GM18909 (cell line): ENCODE data around the gene SLC26A3.
"Not testable (repeated sequence)": the region's sequence is repeated elsewhere in the genome, so short reads cannot be mapped to it uniquely, and the experiment has no call there.

Source experiments
- ATAC-seq: cut with Tn5 transposase; IDR thresholded peaks from one replicate; pipeline ENCODE4 v1.9.1; 2021; ENCODE audit warnings: mild to moderate bottlenecking; ENCODE audit not compliant: unreplicated experiment, poor library complexity

Gene SLC26A3

DNA sequence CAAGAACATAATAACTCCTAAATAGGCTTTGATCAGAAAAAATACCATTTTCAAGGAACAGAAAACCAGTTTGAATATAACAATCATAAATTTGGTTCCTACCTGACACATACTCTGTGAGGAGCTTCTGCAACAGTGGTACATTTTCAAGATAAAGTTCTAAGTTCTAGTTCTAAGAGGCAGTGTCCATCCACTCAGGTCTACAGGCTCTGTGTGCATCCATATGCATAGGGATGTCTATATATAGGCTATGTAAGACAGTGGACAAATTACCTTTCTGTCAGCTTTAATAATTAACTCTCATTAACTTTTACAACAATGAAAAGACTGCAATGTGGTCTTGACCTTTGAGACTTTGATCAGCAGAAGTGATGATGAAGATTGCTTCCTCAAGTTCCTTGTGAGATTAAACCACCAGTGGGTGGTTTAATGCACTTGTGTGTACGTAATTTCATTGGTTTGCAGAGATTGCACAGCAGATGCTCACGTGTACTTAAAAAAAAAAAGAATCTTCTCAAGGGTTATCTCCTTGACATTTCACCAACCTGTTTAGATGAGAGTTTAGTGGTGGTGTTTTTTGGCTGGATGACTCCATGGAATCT, at the start of gene SLC26A3:
Gene SLC26A3, minus strand, starts transcription at position 215 of the 602 bp plus-strand sequence. CDS start 8,714 bp downstream, outside the sequence.
- ATAC-seq = no peak

DNA sequence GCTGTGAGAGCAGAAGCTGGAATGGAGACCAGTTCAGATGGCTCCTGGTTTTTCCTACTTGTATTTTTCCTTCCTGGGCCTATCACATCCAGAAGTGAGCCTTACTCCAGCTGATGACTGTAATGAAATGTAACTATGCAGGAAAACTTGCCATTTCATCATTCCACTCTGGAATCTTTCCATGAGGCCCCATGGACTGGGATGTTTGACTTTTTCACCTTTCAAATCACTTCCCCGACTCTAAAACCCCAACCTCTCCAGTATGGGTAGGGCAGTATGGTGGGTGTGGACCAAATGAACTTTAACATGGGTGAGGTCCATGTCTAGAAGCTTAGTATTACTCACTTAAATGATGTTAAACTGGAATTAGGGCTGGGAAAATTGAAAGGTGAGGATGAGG, 47.6 kb upstream of the SLC26A3 start:
- no peak for ATAC-seq

DNA sequence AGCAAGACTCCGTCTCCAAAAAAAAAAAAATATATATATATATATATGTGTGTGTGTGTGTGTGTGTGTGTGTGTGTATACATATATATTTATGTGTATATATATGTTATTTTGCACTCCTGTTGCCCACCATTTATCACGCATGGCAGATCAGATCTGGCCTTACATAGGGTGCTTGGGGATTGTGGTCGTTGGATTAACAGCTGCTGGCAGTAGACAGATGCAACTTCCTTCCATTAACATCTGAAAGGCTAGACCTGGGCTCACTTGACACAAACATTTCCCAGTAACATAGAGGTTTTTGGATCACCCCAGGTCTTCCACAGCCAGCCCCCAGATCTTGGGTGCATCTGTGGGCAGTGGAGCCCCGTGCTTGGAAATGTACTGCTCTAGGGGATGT, 47.2 kb upstream of the SLC26A3 start:
- no peak for ATAC-seq

DNA sequence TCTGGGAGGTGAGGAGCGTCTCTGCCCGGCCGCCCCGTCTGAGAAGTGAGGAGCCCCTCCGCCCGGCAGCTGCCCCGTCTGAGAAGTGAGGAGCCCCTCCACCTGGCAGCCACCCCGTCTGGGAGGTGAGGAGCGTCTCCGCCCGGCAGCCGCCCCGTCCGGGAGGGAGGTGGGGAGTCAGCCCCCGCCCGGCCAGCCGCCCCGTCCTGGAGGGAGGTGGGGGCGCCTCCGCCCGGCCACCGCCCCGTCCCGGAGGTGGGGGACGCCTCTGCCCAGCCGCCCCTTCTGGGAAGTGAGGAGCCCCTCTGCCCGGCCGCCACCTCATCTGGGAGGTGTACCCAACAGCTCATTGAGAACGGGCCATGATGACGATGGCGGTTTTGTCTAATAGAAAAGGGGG, 45.2 kb upstream of the SLC26A3 start:
- not testable (repeated sequence) for ATAC-seq

DNA sequence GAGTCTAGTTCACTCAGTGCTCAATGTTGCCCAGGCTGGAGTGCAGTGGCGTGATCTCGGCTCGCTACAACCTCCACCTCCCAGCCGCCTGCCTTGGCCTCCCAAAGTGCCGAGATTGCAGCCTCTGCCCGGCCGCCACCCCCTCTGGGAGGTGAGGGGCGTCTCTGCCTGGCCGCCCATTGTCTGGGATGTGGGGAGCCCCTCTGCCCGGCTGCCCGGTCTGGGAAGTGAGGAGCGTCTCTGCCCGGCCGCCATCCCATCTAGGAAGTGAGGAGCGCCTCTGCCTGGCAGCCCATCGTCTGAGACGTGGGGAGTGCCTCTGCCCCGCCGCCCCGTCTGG, 44.8 kb upstream of the SLC26A3 start:
- ATAC-seq = not testable (repeated sequence)

DNA sequence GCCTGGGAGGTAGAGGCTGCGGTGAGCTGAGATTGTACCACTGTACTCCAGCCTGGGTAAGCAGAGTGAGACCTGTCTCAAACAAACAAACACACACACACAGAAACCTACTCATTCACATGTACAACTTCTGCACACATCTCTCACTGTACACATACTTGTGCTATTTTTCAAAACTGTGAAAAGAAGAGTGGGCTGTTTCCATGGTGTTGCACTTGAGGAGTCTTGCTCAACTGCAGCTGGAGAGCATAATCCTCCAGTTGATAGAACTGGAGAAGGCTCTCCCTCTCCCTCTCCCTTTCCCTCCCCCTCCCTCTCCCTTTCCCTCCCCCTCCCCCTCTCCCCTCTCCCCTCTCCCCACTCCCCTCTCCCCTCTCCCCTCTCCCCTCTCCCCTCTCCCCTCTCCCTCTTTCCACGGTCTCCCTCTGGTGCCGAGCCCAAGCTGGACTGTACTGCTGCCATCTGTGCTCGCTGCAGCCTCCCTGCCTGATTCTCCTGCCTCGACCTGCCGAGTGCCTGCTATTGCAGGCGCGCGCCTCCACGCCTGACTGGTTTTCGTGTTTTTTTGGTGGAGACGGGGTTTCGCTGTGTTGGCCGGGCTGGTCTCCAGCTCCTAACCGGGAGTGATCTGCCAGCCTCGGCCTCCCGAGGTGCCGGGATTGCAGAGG, 44.3 kb upstream of the SLC26A3 start:
- ATAC-seq = no peak

DNA sequence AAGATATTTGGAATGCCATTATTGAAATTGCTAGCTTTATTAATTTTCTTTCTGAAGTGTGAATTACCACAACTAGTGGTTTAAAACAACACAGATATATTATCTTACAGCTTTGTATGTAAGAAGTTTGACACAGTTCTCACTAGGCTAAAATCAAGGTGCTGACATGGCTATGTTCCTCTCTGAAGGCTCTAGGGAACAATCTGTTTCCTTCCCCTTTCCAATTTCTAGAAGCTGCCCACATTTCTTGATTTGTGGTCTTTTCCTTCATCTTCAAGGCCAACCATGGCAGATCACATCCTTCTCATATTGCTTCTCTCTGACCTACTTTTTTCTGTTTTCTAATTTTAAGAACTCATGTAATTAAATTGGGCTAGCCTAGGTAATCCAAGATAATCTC, 43.3 kb upstream of the SLC26A3 start:
- no peak for ATAC-seq

DNA sequence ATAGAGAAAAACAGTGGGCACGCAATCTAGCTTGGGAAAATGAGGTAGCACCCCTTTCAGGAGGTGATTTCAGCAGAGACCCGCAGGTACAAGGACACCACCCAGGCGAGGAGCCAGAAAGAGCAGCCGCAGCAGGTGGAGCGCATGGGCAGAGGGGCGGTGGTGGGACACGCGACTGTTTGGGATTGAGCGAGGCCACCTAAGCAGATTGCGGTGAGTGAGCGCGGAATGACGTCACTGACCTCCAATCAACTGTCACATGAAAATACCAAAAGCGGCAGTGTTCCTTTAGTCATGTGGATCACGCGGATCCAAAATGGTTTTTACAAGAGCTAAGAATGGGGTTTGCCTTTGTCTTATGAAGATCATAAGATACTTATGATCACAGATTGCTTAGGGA, 40.2 kb upstream of the SLC26A3 start:
- no peak for ATAC-seq

DNA sequence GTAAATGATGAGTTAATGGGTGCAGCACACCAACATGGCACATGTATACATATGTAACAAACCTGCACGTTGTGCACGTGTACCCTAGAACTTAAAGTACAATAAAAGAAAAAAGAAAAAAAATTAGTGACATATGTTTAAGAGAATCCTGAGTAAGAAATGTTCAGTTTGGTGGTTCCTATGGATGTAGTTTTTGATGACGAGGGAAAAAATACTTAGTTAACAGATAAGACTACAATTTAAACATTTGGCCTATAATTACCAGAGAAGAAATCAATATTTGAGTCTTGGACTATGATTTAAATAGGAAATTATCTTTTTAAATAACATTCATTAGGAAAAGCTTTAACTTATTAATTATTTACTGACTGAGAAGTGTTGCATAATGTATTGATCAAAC, 39.2 kb upstream of the SLC26A3 start:
- ATAC-seq = no peak

DNA sequence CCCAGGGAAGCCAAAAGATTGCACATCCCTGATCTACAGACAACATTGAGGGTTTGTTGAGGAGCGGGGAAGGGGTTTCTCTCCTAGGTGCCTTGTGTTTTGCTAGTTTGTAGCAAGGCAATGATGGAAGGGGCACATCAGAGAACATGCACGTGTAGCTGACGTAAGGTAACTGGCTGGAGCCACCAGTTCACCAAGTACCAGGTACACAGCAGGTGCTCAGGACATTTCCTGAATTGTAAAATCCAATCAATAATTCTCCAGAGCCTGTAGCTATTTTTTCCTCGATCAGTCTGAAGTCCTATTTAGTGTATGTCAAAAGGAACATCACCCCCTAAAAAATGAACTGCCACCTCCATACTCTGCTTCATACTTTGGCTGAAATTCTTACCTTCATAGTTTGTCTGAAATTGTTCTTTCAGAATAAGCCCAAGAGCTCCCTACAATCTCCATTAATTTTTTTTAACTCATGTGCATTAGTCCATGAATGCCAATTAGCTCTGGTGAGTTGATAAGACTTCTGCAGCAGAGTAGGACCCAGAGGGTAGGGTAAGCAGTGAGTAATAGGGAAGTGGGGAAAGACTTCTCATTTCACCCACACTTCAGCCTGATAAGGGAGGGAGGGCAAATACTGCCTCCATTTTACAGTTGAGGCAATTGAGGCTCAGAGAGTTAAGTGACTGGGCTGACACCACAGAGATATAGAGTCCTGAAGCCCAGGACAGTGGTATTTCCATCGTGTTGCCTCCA, 36.0 kb upstream of the SLC26A3 start:
- ATAC-seq = no peak

DNA sequence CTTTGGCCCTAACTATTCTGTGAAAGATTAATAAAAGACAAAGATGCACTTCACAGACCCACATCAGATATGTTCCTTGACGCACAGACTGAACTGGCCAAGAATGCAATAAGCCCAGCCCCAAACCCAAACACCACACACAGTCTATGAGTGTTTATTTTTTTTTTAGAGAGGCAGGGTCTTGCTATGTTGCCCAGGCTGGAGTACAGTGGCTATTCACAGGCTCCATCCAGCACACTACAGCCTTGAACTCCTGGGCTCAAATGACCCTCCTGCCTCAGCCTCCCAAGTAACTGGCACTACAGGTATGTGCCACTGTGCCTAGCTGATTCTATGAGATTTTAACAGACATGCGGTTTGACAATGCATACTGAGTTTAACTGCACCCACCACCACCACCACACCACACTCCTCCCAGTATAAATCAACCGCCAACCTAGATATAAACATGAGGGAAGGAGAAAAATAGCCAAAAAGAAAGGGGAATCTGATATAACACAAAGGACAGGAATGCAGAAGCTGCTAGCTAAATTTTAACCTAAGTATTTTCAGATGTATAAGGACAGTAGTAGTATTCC, 35.1 kb upstream of the SLC26A3 start:
- ATAC-seq = no peak

DNA sequence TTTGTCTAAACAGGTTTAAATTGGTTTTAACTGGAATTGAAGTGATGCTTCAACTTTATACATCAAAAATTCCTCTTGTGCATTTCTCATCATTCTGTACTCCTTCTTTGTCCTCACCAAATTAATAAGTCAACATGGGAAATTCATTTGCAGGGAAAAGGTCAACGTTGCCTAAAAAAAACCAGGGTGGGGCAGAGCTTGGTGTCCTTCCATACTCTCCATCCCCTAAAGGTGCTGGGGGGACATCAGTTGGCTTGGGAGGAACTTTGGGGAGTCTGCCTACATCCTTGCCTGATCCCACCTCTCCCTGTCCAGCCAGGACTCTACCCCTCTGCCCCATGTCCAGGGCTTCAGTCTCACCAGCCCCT, 34.1 kb upstream of the SLC26A3 start:
- ATAC-seq = no peak

DNA sequence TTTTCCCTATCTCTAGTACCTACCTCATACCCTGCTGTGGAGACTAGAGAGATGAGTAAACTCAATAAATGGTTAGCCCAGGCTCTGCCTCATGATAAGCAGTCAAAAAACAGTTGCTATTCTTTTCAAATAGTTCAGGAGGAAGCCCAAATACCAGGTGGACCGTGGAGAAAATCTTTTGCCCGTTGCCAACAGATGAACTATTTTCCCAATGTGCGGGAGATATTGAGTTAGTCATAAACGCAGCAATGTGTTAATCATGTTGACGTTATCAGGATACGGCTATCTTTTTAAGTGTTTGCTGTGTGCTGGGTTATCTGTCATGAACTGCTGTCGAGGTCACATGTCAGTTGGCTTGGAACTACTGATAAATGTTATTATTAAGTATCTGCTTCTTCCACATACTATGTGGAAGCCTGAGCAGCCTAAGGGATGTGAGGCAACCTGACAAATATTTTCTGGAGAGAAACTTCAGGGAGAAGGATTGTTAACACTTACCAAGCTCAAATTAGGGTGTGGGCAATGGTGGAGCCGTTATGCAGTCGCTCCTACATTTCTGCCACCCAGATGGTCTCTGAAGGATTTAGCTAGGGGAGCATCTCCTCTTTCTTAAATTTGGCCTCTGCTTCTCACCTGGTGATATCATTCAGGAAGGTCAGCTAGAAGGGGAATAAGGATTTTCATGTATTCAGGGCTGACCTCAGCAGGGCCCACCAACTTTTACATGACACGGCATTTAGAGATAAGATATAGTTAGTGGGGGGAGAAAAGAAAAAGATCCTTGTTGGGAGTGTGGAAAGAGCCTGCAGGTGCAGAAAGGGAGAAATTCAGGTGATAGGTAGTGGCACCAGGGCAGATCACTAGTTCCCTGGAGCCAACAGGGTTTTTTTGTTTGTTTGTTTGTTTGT, 33.5 kb upstream of the SLC26A3 start:
- no peak for ATAC-seq

DNA sequence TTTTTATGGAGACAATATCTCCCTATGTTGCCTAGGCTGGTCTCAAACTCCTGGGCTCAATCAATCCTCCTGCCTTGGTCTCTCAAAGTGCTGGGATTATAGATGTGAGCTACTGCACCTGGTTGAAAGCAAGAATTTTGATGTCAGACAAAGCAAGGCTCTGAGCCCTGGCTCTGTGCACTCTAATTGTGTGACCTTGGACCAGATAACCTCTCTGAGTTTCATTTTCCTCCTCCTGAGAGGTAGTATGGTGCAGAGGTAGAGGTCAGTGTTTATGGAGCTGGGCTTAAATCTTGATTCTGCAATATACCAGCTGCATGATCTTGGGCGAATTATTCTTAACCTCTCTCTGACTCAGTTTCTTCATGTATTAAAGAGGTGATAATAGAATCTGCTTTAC, 31.4 kb upstream of the SLC26A3 start:
- ATAC-seq = no peak

DNA sequence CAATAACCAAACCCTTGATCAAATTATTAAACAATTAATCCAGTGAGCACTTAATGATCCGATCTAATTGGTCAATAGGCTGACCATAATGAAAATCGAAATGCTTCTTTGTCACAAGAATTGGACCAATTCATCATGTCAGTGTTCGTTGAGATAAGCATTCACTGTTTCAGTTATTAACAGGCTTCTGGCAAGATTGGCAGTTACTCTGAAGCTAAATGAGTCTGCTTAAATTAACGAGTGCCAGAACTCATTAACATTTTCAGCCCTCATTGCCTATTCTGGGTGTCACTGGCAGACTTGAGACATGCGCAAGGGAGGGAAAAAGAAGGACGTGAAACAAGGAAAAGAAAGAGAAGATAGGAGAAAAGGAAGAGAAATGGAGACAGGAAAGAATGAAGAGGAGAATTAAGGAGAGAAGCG, 30.7 kb upstream of the SLC26A3 start:
- ATAC-seq = no peak

DNA sequence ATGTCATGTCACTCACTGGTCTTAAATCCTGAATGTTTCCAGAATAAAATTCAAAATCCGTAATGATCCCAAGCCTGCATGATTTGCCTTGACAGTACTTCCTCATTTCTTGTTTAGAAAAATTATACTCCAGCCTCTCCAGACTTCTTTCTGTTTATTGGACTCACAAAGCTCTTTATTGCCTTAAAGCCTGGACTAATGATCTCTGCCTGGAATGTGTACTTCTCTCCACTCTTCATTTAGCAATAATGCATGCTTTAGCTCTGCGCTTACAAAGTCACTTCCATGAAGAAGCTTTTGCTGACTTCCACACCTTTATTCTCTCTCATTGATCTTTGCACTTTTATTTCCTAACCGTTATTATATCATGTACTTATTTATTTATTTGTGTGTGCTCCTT, 27.4 kb upstream of the SLC26A3 start:
- no peak for ATAC-seq

DNA sequence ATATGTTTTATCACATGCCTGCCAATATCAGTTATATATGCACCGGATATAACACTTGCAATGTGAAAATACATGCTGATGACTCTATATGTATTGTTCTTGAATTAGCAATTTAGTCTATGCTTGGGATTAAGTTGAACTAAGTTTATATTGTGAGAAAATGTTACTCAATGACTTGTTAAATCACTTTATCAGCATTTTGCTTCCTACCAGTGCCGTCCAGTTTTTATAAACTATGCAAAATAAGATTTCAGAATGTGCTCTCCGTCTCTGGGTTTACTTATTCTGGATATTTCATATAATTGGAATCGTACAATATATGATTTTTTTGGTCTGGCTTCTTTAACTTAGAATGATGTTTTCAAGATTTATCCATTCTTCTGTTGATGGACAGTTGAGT, 25.5 kb upstream of the SLC26A3 start:
- no peak for ATAC-seq

DNA sequence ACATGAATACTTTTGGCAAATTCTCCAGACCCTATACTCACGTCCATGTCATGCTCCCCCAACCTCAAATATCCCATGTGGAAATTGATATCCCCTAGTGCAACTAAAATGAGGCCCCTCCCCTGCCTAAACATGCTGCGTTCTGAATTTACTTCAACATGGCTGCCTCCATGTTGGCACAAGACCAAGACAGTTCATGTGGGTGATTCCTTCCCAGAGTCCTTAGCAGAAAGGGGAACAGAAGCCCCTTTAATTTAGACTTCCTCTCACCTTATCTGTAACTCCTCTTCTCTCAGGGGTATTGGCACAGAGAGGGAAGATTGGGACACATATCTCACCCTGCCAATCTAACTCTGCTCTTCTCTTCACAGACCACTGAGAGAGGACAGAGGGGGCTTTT, 24.5 kb upstream of the SLC26A3 start:
- no peak for ATAC-seq

DNA sequence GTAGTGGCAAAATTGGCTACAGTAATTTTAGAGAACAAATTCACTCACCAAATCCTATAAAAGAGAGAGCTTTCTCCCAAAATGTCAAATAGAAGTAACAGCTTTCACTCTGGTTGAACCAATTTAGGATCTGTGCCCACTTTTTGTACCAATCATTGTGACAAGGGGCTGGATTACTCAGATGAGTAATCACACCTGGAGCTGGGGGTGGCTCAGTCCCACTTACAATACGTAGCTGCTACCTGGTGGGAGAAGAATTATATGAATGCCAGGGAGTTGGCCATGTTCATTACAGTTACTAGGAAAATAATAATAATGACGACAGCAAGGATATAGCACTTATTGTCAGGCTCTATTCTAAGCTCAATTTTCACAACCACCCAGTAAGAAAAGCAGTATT, 23.4 kb upstream of the SLC26A3 start:
- ATAC-seq = no peak

DNA sequence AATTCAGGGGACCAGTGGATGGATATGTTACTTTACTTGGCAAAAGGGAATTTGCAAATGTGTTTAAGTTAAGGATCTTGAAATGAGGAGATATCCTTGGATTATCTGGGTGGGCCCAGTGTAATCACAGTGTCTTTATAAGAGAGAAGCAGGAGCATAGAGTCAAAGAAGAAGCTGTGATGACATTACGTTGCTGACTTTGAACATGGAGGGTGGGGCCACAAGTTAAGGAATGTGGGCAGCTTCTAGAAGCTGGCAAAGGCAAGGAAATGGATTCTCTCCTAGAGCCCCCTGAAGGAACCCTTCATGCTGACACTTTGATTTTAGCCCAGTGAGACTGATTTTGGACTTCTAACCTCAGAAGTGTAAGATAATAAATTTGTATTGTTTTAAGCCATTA, 21.8 kb upstream of the SLC26A3 start:
- no peak for ATAC-seq
